OCI-LY7 (cell line): ENCODE data around the gene TGM1.

ENCODE experiments used
- CTCF ChIP-seq: fragments of 200-600 bp; sonication (generic); conservative IDR thresholded peaks from 2 replicates; pipeline ENCODE4 v1.5.1; 2014; ENCODE audit warnings: mild to moderate bottlenecking, antibody characterized with exemption, low read length, moderate library complexity, mixed read lengths
- EZH2phosphoT487 ChIP-seq: fragments of 200-600 bp; sonication (generic); IDR thresholded peaks from 2 replicates; pipeline ENCODE4 v1.6.1; 2018; ENCODE audit warnings: low read depth, borderline replicate concordance, mild to moderate bottlenecking, mixed run types, antibody characterized with exemption, low read length, moderate library complexity, mixed read lengths

GRCh38 chr14:24299255-24300191 is 36.5 kb upstream of the TGM1 start, which contains the start of the genes DHRS1 and NOP9:
- TF ChIP-seq CTCF (no peak), EZH2phosphoT487 (no peak)
